B cell (primary cell): ENCODE results near the gene SEC24D. TPM values are rescaled to one million over a fixed set of nuclear protein-coding genes. Genes with fewer than 3 reads are reported as not detected.

Experiments
- ATAC-seq: fragments of 200-7000 bp; cut with Tn5 transposase; one replicate; pipeline ENCODE4 v1.10.0; 2021; ENCODE audit warnings: low read depth, mild to moderate bottlenecking, moderate number of reproducible peaks, moderate library complexity
- CTCF ChIA-PET: fragments of 350-600 bp; sonication (Branson Sonifier 250); formaldehyde crosslinking; loops from one replicate; lab custom pipeline; 2021; ENCODE audit warnings: antibody characterized with exemption, inconsistent platforms; lab: Charles Lee
- POLR2A ChIA-PET: fragments of 350-600 bp; sonication (Branson Sonifier 250); formaldehyde crosslinking; loops from one replicate; lab custom pipeline; 2021; ENCODE audit warnings: antibody characterized with exemption; lab: Charles Lee
- DNase-seq: peaks from one replicate; pipeline ENCODE4 v3.0.0; 2013
- H2AFZ ChIP-seq: 2 replicates; pipeline ENCODE4 v1.6.1; 2012; ENCODE audit warnings: mild to moderate bottlenecking, low read depth, low read length; ENCODE audit not compliant: insufficient read depth, poor library complexity, severe bottlenecking
- H3K27ac ChIP-seq, 2 donors: 1 replicate in 1 of 2; 2 replicates in 1 of 2; pipeline ENCODE4 v1.5.1; 2012 to 2013; ENCODE audit warnings: low read length in 2 of 2, mild to moderate bottlenecking in 2 of 2, moderate library complexity in 1 of 2
- H3K27me3 ChIP-seq, 4 experiments: fragments of 200-600 bp in 1 of 4; sonication (generic) in 1 of 4; replicated peaks in 1 of 4; 1 replicate in 2 of 4; 2 replicates in 2 of 4; pipeline versions ENCODE4 v1.6.1 to v1.7.0; 2013 to 2016; ENCODE audit warnings: low read length in 3 of 4, mild to moderate bottlenecking in 2 of 4, mixed read lengths in 1 of 4, moderate library complexity in 1 of 4; ENCODE audit not compliant: insufficient read depth in 4 of 4, control insufficient read depth in 3 of 4; ENCODE audit errors: control extremely low read depth in 1 of 4
- H3K36me3 ChIP-seq, 2 experiments: replicated peaks in 1 of 2; 1 replicate in 1 of 2; 2 replicates in 1 of 2; pipeline versions ENCODE4 v1.6.1 to v1.7.1; 2013; ENCODE audit warnings: low read length in 1 of 2; ENCODE audit not compliant: insufficient read depth in 2 of 2, control insufficient read depth in 1 of 2; ENCODE audit errors: control extremely low read depth in 1 of 2, extremely low read depth in 1 of 2
- H3K4me1 ChIP-seq, 2 donors: fragments of 200-600 bp in 1 of 2; sonication (generic) in 1 of 2; 1 replicate in 1 of 2; 2 replicates in 1 of 2; pipeline versions ENCODE4 v1.5.1 to v1.6.1; 2013 to 2017; ENCODE audit warnings: low read length in 2 of 2; ENCODE audit not compliant: control insufficient read depth in 2 of 2, insufficient read depth in 2 of 2
- H3K4me2 ChIP-seq: replicated peaks from 2 replicates; pipeline ENCODE3; 2012; ENCODE audit warnings: mild to moderate bottlenecking, low read depth, low read length; ENCODE audit not compliant: poor library complexity, severe bottlenecking
- H3K4me3 ChIP-seq, 5 experiments: fragments of 200-600 bp in 1 of 5; sonication (generic) in 1 of 5; 1 replicate in 3 of 5; 2 replicates in 2 of 5; pipeline versions ENCODE4 v1.5.1 to v1.7.0; 2011 to 2016; ENCODE audit warnings: low read length in 4 of 5, mild to moderate bottlenecking in 4 of 5, low read depth in 2 of 5, control low read depth in 1 of 5, moderate library complexity in 1 of 5; ENCODE audit not compliant: insufficient read depth in 1 of 5; ENCODE audit errors: control extremely low read depth in 1 of 5, extremely low read depth in 1 of 5
- H3K79me2 ChIP-seq: fragments of 200-600 bp; sonication (generic); one replicate; pipeline ENCODE4 v1.6.0; 2016; ENCODE audit warnings: low read length; ENCODE audit not compliant: control insufficient read depth, insufficient read depth
- H3K9ac ChIP-seq: fragments of 200-600 bp; sonication (generic); 2 replicates; pipeline ENCODE4 v1.6.1; 2017; ENCODE audit warnings: mild to moderate bottlenecking, low read length, moderate library complexity
- H3K9me3 ChIP-seq, 3 donors: one replicate each; pipeline versions ENCODE4 v1.6.1 to v1.7.1; 2013; ENCODE audit warnings: low read length in 2 of 3; ENCODE audit not compliant: control insufficient read depth in 2 of 3, insufficient read depth in 1 of 3; ENCODE audit errors: control extremely low read depth in 1 of 3
- H4K20me1 ChIP-seq: 2 replicates; pipeline ENCODE4 v1.6.0; 2012; ENCODE audit warnings: mild to moderate bottlenecking, low read length; ENCODE audit not compliant: insufficient read depth, control insufficient read depth, poor library complexity, severe bottlenecking
- H3K27ac Mint-ChIP-seq: one replicate; pipeline ENCODE4 v1.8.0; 2021; ENCODE audit warnings: mixed read lengths
- H3K27me3 Mint-ChIP-seq: one replicate; pipeline ENCODE4 v1.8.0; 2021; ENCODE audit warnings: mixed read lengths
- H3K4me1 Mint-ChIP-seq: one replicate; pipeline ENCODE4 v1.8.0; 2021; ENCODE audit warnings: mixed read lengths
- H3K4me3 Mint-ChIP-seq: one replicate; pipeline ENCODE4 v1.8.0; 2021; ENCODE audit warnings: mixed read lengths
- H3K9me3 Mint-ChIP-seq: one replicate; pipeline ENCODE4 v1.8.0; 2022; ENCODE audit warnings: mixed read lengths; ENCODE audit not compliant: insufficient read depth
- CTCF ChIP-seq: fragments of 200-600 bp; IDR thresholded peaks from one replicate; pipeline ENCODE4 v1.8.0; 2022; ENCODE audit warnings: antibody characterized with exemption, mild to moderate bottlenecking
- EZH2 ChIP-seq: IDR thresholded peaks from 2 replicates; pipeline ENCODE4 v1.6.1; 2012; ENCODE audit warnings: borderline replicate concordance, low read depth, mild to moderate bottlenecking, moderate library complexity, low read length; ENCODE audit not compliant: insufficient read depth, poor library complexity, severe bottlenecking
- WGBS: methylation state at CpG from one replicate; pipeline ENCODE4 v1.1.5; 2013; ENCODE audit warnings: missing lambda C conversion rate; ENCODE audit not compliant: insufficient coverage; 5-methylcytosine and 5-hydroxymethylcytosine counted together
- intact Hi-C: fragments of 100-400 bp; cut with micrococcal nuclease; formaldehyde crosslinking; loops from one replicate; pipeline ENCODE4 v1.10.0; 2022
- polyA plus RNA-seq: library from polyadenylated mRNA; depleted of rRNA; stranded (reverse); fragments of >200 nt; gene quantifications from 2 replicates; pipeline ENCODE4 v1.2.3, GENCODE V29; 2012
- total RNA-seq, 2 donors: library from RNA; stranded (reverse); fragments of 120-200 nt in 1 of 2; gene quantifications; 1 replicate in 1 of 2; 2 replicates in 1 of 2; pipeline versions ENCODE4 v1.2.3 to v1.2.4, GENCODE V29; 2013 to 2022

Gene SEC24D
- total and polyA plus RNA-seq, 2 donors (not counting 1 experiment from before 2014, with no cell fraction given), result 7.1 to 15.8 TPM

GRCh38 chr4:118756958-118757357 lies 79.0 kb downstream of the SEC24D start:
- POLR2A ChIA-PET, result no interaction called here
- H3K27ac Mint-ChIP-seq, result no peak overlapping the region
- Histone ChIP-seq H3K27ac (no peak overlapping the region), H3K36me3 (peaks cover 0 to 3% of the 10 kb centered on the region in 2 experiments), H2AFZ (no peak overlapping the region), H3K27me3 (no peaks in the 10 kb centered on the region), H3K4me3 (no peak overlapping the region), H3K9me3 (no peaks in the 10 kb centered on the region), H3K9ac (no peak overlapping the region), H3K79me2 (no peaks in the 10 kb centered on the region), H3K4me2 (no peak overlapping the region), H4K20me1 (no peaks in the 10 kb centered on the region), H3K4me1 (peaks cover 14 to 19% of the 10 kb centered on the region in 2 donors)
- 100% methylated on average over 1 of the region's 1 CpG for WGBS
- H3K9me3 Mint-ChIP-seq, result no peaks in the 10 kb centered on the region
- H3K4me1 Mint-ChIP-seq, result peaks cover 26% of the 10 kb centered on the region
- CTCF ChIA-PET, result interaction anchor here (1.5 kb wide), 1 partner anchor 15 kb away, joined by 3 read pairs; no protein-coding TSS in a partner anchor
- no peak for DNase-seq
- TF ChIP-seq EZH2, result no peak
- no peak for TF ChIP-seq CTCF
- intact Hi-C loops, result no loop called here
- no peak for ATAC-seq
- H3K27me3 Mint-ChIP-seq, result no peaks in the 10 kb centered on the region
- no peak overlapping the region for H3K4me3 Mint-ChIP-seq

- intact Hi-C loops, result no loop called here
- H3K27me3 ChIP-seq, result no peaks in the 10 kb centered on the region
- H3K27ac ChIP-seq, result no peak overlapping the region
- no peaks in the 10 kb centered on the region for H4K20me1 ChIP-seq
- no peak overlapping the region for H3K9ac ChIP-seq
- DNase-seq (no peak), ATAC-seq (no peak)
- Mint-ChIP-seq H3K4me1 (peaks cover 22% of the 10 kb centered on the region), H3K27ac (no peak overlapping the region), H3K9me3 (no peaks in the 10 kb centered on the region), H3K4me3 (no peak overlapping the region), H3K27me3 (no peaks in the 10 kb centered on the region)
- H3K79me2 ChIP-seq, result no peaks in the 10 kb centered on the region
- no peak for TF ChIP-seq EZH2
- no peak for TF ChIP-seq CTCF
- ChIA-PET POLR2A (no interaction called here), CTCF (interaction anchor here (0.6 to 2.4 kb wide), 4 partner anchors 15 to 136 kb away, joined by 3 to 7 read pairs (median 3); no protein-coding TSS in a partner anchor)
- no peak overlapping the region for H2AFZ ChIP-seq
- no peak overlapping the region for H3K4me2 ChIP-seq
- WGBS, result 100% methylated on average over 1 of the region's 3 CpGs
- peaks cover 14 to 19% of the 10 kb centered on the region in 2 donors for H3K4me1 ChIP-seq
- peaks cover 0 to 9% of the 10 kb centered on the region in 2 experiments for H3K36me3 ChIP-seq
- H3K4me3 ChIP-seq, result no peak overlapping the region
- no peaks in the 10 kb centered on the region for H3K9me3 ChIP-seq
Measured at GRCh38 chr4:118756429-118756828, 79.5 kb downstream of the SEC24D start.
